Neural cell (in vitro differentiated cells): ENCODE data around the gene C2orf49.

Experiments used
- EP300 ChIP-seq: fragments of 450-650 bp; conservative IDR thresholded peaks from 2 replicates; pipeline ENCODE4 v1.6.1; 2014; ENCODE audit warnings: antibody characterized with exemption, mild to moderate bottlenecking, moderate library complexity; ENCODE audit not compliant: poor library complexity, severe bottlenecking
- EZH2 ChIP-seq: fragments of 200-600, 300-800 bp; shearing (Covaris generic), sonication (generic); IDR thresholded peaks from 2 replicates; pipeline ENCODE4 v1.6.1; 2014; ENCODE audit warnings: antibody characterized with exemption, low read length, borderline replicate concordance, mild to moderate bottlenecking; ENCODE audit not compliant: insufficient read depth, poor library complexity, severe bottlenecking
- POLR2AphosphoS5 ChIP-seq: IDR thresholded peaks from 2 replicates; pipeline ENCODE4 v1.6.1; 2012
- RAD21 ChIP-seq: fragments of 450-650 bp; conservative IDR thresholded peaks from 2 replicates; pipeline ENCODE4 v1.6.1; 2014; ENCODE audit warnings: antibody characterized with exemption, mild to moderate bottlenecking, moderate library complexity
- SMC3 ChIP-seq: fragments of 450-650 bp; conservative IDR thresholded peaks from 2 replicates; pipeline ENCODE4 v1.6.1; 2014; ENCODE audit warnings: antibody characterized with exemption, mild to moderate bottlenecking, moderate library complexity; ENCODE audit not compliant: poor library complexity
- TAF1 ChIP-seq: IDR thresholded peaks from 2 replicates; pipeline ENCODE4 v1.6.1; 2012; ENCODE audit warnings: low read depth
- TF ChIP-seq, protein P1 (sequence below): fragments of 450-650 bp; IDR thresholded peaks from 2 replicates; pipeline ENCODE4 v1.5.1; 2014; ENCODE audit warnings: antibody characterized with exemption, mild to moderate bottlenecking, moderate library complexity; ENCODE audit not compliant: poor library complexity, severe bottlenecking
- TF ChIP-seq, protein P2 (sequence below): IDR thresholded peaks from 2 replicates; pipeline ENCODE4 v1.6.1; 2012; ENCODE audit warnings: borderline replicate concordance

- TF ChIP-seq, protein P1, sequence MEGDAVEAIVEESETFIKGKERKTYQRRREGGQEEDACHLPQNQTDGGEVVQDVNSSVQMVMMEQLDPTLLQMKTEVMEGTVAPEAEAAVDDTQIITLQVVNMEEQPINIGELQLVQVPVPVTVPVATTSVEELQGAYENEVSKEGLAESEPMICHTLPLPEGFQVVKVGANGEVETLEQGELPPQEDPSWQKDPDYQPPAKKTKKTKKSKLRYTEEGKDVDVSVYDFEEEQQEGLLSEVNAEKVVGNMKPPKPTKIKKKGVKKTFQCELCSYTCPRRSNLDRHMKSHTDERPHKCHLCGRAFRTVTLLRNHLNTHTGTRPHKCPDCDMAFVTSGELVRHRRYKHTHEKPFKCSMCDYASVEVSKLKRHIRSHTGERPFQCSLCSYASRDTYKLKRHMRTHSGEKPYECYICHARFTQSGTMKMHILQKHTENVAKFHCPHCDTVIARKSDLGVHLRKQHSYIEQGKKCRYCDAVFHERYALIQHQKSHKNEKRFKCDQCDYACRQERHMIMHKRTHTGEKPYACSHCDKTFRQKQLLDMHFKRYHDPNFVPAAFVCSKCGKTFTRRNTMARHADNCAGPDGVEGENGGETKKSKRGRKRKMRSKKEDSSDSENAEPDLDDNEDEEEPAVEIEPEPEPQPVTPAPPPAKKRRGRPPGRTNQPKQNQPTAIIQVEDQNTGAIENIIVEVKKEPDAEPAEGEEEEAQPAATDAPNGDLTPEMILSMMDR, result no peak
- TF ChIP-seq RAD21, result no peak
- TF ChIP-seq EZH2, result no peak
- no peak for TF ChIP-seq TAF1
- TF ChIP-seq POLR2AphosphoS5, result no peak
- TF ChIP-seq, protein P2, sequence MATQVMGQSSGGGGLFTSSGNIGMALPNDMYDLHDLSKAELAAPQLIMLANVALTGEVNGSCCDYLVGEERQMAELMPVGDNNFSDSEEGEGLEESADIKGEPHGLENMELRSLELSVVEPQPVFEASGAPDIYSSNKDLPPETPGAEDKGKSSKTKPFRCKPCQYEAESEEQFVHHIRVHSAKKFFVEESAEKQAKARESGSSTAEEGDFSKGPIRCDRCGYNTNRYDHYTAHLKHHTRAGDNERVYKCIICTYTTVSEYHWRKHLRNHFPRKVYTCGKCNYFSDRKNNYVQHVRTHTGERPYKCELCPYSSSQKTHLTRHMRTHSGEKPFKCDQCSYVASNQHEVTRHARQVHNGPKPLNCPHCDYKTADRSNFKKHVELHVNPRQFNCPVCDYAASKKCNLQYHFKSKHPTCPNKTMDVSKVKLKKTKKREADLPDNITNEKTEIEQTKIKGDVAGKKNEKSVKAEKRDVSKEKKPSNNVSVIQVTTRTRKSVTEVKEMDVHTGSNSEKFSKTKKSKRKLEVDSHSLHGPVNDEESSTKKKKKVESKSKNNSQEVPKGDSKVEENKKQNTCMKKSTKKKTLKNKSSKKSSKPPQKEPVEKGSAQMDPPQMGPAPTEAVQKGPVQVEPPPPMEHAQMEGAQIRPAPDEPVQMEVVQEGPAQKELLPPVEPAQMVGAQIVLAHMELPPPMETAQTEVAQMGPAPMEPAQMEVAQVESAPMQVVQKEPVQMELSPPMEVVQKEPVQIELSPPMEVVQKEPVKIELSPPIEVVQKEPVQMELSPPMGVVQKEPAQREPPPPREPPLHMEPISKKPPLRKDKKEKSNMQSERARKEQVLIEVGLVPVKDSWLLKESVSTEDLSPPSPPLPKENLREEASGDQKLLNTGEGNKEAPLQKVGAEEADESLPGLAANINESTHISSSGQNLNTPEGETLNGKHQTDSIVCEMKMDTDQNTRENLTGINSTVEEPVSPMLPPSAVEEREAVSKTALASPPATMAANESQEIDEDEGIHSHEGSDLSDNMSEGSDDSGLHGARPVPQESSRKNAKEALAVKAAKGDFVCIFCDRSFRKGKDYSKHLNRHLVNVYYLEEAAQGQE, result no peak
- no peak for TF ChIP-seq EP300
- no peak for TF ChIP-seq SMC3
These were observed 46.2 kb upstream of the C2orf49 start for GRCh38 chr2:105290981-105291660.
